ENCODE results near the gene NT5DC2.
A peak's percentile ranks its signal among the peaks of the same experiment; 100 is the strongest.

The NT5DC2 gene

GRCh38 chr3:52539010-52539653, 5.5 kb upstream of the NT5DC2 start:
- DNase-seq (ENCODE audit: low spot score) (no peak), ATAC-seq (ENCODE audit: low read depth) (no peak)
- no peak for TF ChIP-seq CTCF (IDR thresholded peaks at IDR 0.05; ENCODE audit: poor library complexity, severe bottlenecking)
- H3K4me3 ChIP-seq (ENCODE audit: severe bottlenecking) = no peak overlapping the region
- H3K27ac ChIP-seq (ENCODE audit: poor library complexity, severe bottlenecking) = peak overlapping the region; percentile 39
- H3K4me1 ChIP-seq (ENCODE audit: insufficient read depth, poor library complexity, severe bottlenecking) = peaks cover 23% of the 10 kb centered on the region
- no peaks in the 10 kb centered on the region for H3K27me3 ChIP-seq (ENCODE audit: insufficient read depth, poor library complexity, severe bottlenecking)
- H3K9me3 ChIP-seq (ENCODE audit: severe bottlenecking) = no peaks in the 10 kb centered on the region
- peaks cover 25% of the 10 kb centered on the region for H3K36me3 ChIP-seq (ENCODE audit: low read depth)

- peak overlapping the region; percentile 52 for H3K4me3 ChIP-seq (ENCODE audit: severe bottlenecking)
Measured at GRCh38 chr3:52537726-52538421, 4.2 kb upstream of the NT5DC2 start.

GRCh38 chr3:52537165-52537620, 3.5 kb upstream of the NT5DC2 start:
- Histone ChIP-seq H3K27me3 (ENCODE audit: insufficient read depth, poor library complexity, severe bottlenecking) (no peaks in the 10 kb centered on the region), H3K4me1 (ENCODE audit: insufficient read depth, poor library complexity, severe bottlenecking) (peaks cover 23% of the 10 kb centered on the region), H3K4me3 (ENCODE audit: severe bottlenecking) (peak overlapping the region; percentile 52), H3K27ac (ENCODE audit: poor library complexity, severe bottlenecking) (peak overlapping the region; percentile 59), H3K36me3 (ENCODE audit: low read depth) (peaks cover 25% of the 10 kb centered on the region), H3K9me3 (ENCODE audit: severe bottlenecking) (no peaks in the 10 kb centered on the region)
- no peak for ATAC-seq (ENCODE audit: low read depth)
- DNase-seq (ENCODE audit: low spot score) = no peak
- no peak for TF ChIP-seq CTCF (IDR thresholded peaks at IDR 0.05; ENCODE audit: poor library complexity, severe bottlenecking)

More at GRCh38 chr3:52537726-52538421, 4.2 kb upstream of the NT5DC2 start:
- ATAC-seq (ENCODE audit: low read depth) (no peak), DNase-seq (ENCODE audit: low spot score) (no peak)
- H3K36me3 ChIP-seq (ENCODE audit: low read depth) = peaks cover 25% of the 10 kb centered on the region
- TF ChIP-seq CTCF (IDR thresholded peaks at IDR 0.05; ENCODE audit: poor library complexity, severe bottlenecking) = no peak
- H3K27ac ChIP-seq (ENCODE audit: poor library complexity, severe bottlenecking) = peak overlapping the region; percentile 59
- H3K9me3 ChIP-seq (ENCODE audit: severe bottlenecking) = no peaks in the 10 kb centered on the region
- H3K4me1 ChIP-seq (ENCODE audit: insufficient read depth, poor library complexity, severe bottlenecking) = peaks cover 23% of the 10 kb centered on the region
- no peaks in the 10 kb centered on the region for H3K27me3 ChIP-seq (ENCODE audit: insufficient read depth, poor library complexity, severe bottlenecking)

- DNase-seq (ENCODE audit: low spot score) (peak; percentile 97), ATAC-seq (ENCODE audit: low read depth) (peak; percentile 88)
Measured at GRCh38 chr3:52536369-52537164, 2.9 kb upstream of the NT5DC2 start, which contains the start of gene UQCC5. Gene UQCC5 (plus strand): TSS chr3:52536605. CDS start chr3:52536756, 151 bp downstream.

More at GRCh38 chr3:52536369-52537164, 2.9 kb upstream of the NT5DC2 start, which contains the start of gene UQCC5:
- Histone ChIP-seq H3K4me1 (ENCODE audit: insufficient read depth, poor library complexity, severe bottlenecking) (peaks cover 23% of the 10 kb centered on the region), H3K9me3 (ENCODE audit: severe bottlenecking) (no peaks in the 10 kb centered on the region), H3K27me3 (ENCODE audit: insufficient read depth, poor library complexity, severe bottlenecking) (no peaks in the 10 kb centered on the region), H3K27ac (ENCODE audit: poor library complexity, severe bottlenecking) (peak within 1 kb of the TSS; percentile 73), H3K4me3 (ENCODE audit: severe bottlenecking) (peak within 1 kb of the TSS; percentile 52), H3K36me3 (ENCODE audit: low read depth) (peaks cover 19% of the 10 kb centered on the region)
- TF ChIP-seq CTCF (IDR thresholded peaks at IDR 0.05; ENCODE audit: poor library complexity, severe bottlenecking) = no peak
